Measurements from ENCODE around the gene HHLA2.
A peak's percentile ranks its signal among the peaks of the same experiment; 100 is the strongest.

HHLA2 gene

DNA sequence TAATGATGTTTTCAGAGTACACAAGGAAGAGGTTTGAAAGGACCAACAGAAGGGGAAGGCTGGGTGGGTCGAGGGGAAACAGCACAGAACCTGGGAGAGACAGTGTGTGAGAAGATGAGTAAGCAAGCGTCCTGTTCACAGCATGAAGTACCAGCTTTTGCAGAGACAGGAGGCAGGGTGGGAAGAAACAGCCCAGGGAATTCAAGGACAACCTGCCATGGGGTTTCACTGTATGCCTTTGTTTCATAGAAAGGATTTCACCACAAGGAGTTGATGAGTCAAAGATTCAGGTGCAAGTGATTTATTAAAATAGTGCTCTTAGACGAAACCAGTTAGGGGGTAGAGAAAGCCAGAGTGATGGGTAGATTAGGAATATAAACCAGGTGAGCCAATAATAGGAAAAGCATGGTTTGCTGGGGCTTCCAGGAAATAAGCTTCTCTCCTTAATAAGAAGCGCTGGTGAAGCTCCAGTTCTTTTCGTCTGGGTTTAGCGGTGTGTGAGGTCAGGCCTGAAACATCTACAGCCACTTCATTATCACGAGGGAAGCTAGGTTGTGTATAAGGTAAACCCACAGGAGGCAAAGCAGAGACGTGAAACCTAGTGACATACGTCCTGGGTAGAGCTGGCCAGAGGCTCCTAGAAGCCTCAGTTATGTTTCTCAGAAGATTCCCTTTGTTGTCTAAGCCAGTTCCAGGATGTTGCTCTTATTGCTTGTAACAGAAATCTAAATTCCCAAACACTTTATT lies 3.9 kb downstream of the HHLA2 start:
- DNase-seq, result no peak

GRCh38 chr3:108301695-108302404 lies 5.5 kb downstream of the HHLA2 start:
- DNase-seq, result no peak

DNA sequence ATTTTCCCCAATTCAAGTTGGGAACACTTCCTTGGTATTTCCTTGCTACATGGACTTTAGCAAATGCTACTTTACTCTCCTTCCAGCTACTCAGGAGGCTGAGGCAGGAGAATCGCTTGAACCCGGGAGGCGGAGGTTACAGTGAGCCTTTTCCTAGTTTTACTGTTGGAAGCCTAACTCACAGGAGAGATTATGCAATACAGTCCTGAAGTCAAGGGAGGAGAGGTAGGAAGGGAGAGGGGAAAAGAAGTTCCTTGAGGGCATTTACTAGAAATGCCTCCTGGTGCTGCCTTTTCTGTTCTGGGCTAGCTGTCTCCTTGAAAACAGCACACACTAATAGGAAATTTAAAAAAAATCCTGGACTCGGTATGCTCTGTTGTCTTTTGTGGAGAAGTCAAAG lies 6.2 kb downstream of the HHLA2 start:
- no peak for DNase-seq

GRCh38 chr3:108305484-108306172 lies 9.3 kb downstream of the HHLA2 start:
- DNase-seq, result no peak

DNA sequence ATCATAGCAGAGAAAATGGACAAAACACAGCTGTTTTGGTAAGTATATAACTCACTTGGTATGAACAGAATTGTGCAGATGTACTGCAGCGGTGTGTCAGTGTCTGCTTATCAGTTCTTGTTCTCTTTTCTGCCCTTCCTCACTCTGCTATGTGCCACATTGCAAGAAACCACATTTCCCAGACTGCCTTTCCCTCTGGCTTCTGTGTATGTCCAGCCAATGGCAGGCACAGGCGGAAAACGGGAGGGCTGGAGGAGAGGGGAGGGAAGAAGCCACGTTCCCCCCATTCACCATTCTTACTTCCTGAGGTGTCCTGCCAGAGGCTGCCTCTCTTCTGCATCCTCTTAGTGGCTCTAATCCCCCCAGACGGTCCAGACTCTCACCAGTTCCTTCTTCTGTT lies 15.4 kb downstream of the HHLA2 start:
- DNase-seq, result peak; percentile 17

- DNase-seq, result peak; percentile 44
Observed at GRCh38 chr3:108312656-108313055, 16.3 kb downstream of the HHLA2 start.

- no peak for DNase-seq
Observed at GRCh38 chr3:108315767-108316301, 19.5 kb downstream of the HHLA2 start.

- no peak for DNase-seq
Observed at GRCh38 chr3:108319428-108320082, 23.2 kb downstream of the HHLA2 start.

DNA sequence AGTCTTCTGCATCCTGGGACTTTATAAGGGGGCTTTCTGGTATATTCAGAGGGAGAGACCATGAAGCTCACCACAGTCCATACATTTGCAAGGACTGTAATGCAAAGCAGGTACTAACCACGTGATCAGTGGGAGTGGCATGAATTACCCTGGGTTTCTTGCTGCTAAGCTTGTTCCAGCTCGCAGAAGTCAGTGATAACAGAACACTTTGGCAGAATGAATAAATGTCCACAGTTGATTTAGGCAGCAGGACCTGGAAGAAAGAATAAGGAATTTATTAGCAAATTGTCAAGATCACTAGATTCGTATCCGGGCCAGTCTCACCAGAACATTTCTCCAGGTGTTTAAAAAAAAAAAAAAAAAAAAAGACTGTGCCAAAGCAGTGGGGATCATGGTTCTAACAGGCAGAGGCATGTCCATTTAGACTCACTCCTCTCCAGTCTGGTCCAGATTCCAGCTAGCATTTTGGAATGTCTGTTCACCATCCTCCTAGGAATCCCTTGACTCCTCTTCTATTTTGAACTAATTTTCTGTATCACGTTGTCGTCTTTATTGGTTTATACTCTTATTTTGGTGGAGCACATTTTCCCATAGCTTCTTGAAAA lies 24.5 kb downstream of the HHLA2 start:
- no peak for DNase-seq

GRCh38 chr3:108322352-108322751 lies 26.0 kb downstream of the HHLA2 start:
- DNase-seq, result no peak

GRCh38 chr3:108324177-108324576 lies 27.8 kb downstream of the HHLA2 start:
- no peak for DNase-seq

- DNase-seq, result no peak
Observed at GRCh38 chr3:108327168-108327567, 30.8 kb downstream of the HHLA2 start.

DNA sequence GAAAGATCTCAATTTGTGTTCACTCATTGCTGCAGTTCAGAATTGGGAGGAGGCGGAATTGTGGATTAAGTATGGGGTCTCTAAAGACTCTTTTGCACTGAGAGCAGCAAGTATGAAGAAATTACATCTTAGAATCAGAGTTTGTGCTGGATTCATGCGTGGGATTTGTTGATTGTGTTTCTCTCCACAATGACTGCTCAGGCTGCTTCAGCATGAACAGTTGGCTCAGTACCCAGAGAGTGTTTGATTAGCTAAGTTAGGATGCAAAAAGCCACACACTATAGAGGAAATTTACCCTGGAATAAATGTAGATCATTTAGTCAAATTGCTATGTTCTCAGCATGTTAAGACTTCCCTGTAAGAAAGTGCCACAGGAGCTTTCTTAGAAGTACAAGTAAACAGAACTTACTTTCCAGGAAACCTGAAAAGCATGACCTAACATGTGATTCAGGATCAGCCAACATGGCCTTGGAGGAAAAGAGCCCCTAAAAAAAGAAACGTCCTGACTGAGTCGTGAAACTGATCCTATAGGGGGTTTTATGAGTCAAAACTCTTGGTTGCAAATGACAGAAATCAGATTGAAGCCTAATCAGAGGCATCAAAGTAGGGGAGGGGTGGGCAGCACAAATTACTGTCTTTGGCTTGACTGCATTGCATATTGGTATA lies 32.6 kb downstream of the HHLA2 start:
- DNase-seq, result no peak

DNA sequence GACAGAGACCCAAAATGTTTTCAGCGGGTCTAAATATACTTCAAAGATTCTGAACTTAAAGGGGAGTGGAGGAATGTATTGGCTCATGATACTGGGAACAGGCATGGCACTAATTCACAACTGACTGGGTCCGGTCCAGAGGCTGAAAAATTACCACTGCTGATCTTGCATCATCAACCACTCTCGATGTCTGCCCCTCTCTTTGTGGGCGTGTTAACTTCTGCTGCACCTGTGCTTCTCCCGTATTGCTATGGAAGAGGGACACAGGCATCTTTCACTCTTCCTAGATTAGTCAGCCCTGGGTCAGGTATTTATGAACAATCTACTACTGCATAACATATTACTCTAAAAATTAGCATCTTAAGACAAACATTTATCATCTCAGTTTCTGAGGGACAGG lies 33.2 kb downstream of the HHLA2 start:
- no peak for DNase-seq

DNA sequence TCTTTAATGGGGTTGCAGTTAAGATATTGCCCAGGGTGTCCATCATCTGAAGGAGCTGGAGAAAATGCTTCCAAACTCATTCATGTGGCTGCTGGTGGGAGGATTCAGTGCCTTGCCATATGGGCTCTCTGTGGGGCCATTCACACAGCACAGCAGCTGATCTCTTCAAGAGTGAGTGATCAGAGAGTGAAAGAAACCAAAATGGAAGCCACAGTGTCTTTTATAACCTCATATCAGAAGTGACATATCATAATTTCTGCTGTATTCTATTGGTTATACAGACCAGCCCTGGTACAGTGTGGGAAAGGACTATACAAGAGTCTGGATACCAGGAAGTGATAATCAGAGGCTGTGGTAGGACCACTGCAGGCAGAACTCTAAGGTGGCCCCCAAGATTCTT lies 33.6 kb downstream of the HHLA2 start:
- no peak for DNase-seq

GRCh38 chr3:108331792-108332191 lies 35.4 kb downstream of the HHLA2 start:
- DNase-seq, result no peak

GRCh38 chr3:108333961-108334360 lies 37.6 kb downstream of the HHLA2 start:
- DNase-seq, result no peak

DNA sequence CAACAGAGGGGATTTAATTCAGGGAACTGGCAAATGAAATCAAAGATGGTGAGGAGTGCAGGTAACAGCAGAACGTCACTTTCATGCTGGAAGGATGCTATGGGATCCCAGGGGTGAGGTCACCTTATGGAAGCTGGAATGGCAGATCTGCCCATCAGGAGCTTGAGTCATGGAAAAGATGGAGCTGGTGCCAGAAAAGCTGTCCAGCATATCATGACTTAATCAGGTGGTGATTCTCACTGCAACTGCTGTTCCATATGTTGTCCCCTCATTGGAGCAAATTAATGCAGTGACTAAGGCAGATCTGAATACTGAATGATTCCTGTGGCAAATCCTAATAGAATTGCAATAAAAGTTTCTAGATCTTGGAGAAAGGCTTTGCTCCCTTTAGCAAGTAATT lies 38.4 kb downstream of the HHLA2 start:
- DNase-seq, result no peak

DNA sequence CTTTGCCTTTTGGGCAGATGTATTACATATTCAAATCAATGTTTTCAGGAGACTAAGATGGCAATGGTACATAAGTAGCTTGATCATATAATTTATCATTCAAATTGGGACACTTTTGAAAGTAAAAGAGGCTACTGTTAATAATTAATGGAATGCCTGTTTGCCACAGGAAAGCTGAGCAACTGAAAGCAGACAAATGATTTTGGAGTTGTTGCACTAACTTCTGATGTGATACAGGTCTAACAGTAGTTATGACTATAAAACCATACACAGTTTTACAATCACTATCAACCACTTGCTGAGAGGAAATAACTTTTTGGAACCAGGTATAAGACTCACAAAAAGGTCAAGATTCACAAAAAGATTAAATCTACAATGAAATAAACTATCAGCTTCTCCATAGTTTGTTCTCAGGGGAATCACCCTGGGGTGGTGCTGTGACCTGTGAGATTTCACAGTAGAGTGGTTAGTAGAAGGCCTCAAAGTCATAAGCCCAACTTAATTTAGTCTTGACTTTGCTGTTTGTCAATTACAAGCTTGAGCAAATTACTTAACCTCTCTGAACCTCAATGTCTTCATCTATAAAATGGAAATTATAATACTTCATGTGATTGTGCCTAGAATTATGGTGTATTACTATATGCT lies 42.7 kb downstream of the HHLA2 start:
- DNase-seq, result no peak

- DNase-seq, result no peak
Observed at GRCh38 chr3:108341911-108342310, 45.6 kb downstream of the HHLA2 start.

GRCh38 chr3:108342837-108343486 lies 46.6 kb downstream of the HHLA2 start:
- peak; percentile 36 for DNase-seq
